Kidney (tissue), 14 donors: ENCODE results near the gene TSPAN12. TPM values are rescaled to one million over a fixed set of nuclear protein-coding genes. Genes with fewer than 3 reads are reported as not detected.
A peak's percentile ranks its signal among the peaks of the same experiment; 100 is the strongest.

ENCODE experiments used
- DNase-seq, 5 donors: peaks; one replicate each; pipeline ENCODE4 v3.0.0-alpha.2; 2013 to 2020
- FAIRE-seq: peaks from 2 replicates; lab custom pipeline; 2012; peaks lifted over from hg19 to GRCh38; lab: Jason Lieb, UNC
- H3K27ac ChIP-seq, 2 donors: one replicate each; pipeline ENCODE4 v1.7.0; 2013; ENCODE audit warnings: low read depth in 2 of 2, low read length in 2 of 2, inconsistent platforms in 1 of 2
- H3K27me3 ChIP-seq: one replicate; pipeline ENCODE4 v1.7.1; 2013; ENCODE audit warnings: low read length, inconsistent platforms; ENCODE audit not compliant: control insufficient read depth, insufficient read depth
- H3K36me3 ChIP-seq, 3 donors: one replicate each; pipeline versions ENCODE4 v1.7.0 to v1.7.1; 2013; ENCODE audit warnings: low read length in 3 of 3, control low read depth in 1 of 3, inconsistent platforms in 1 of 3; ENCODE audit not compliant: insufficient read depth in 3 of 3, control insufficient read depth in 2 of 3
- H3K4me1 ChIP-seq, 3 donors: one replicate each; pipeline versions ENCODE4 v1.7.0 to v1.7.1; 2013; ENCODE audit warnings: low read length in 3 of 3, inconsistent platforms in 1 of 3, low read depth in 1 of 3; ENCODE audit not compliant: control insufficient read depth in 2 of 3, insufficient read depth in 2 of 3
- H3K4me3 ChIP-seq, 3 donors: one replicate each; pipeline versions ENCODE4 v1.7.0 to v1.8.1; 2013; ENCODE audit warnings: low read length in 3 of 3, control low read depth in 1 of 3, inconsistent platforms in 1 of 3
- H3K9ac ChIP-seq, 3 donors: one replicate each; pipeline versions ENCODE4 v1.7.0 to v1.7.1; 2013; ENCODE audit warnings: low read length in 3 of 3, control low read depth in 1 of 3, inconsistent platforms in 1 of 3
- H3K9me3 ChIP-seq, 3 donors: one replicate each; pipeline versions ENCODE4 v1.7.0 to v1.7.1; 2013; ENCODE audit warnings: low read length in 3 of 3, control low read depth in 1 of 3, inconsistent platforms in 1 of 3; ENCODE audit not compliant: control insufficient read depth in 2 of 3, insufficient read depth in 1 of 3
- intact Hi-C: fragments of 100-400 bp; cut with DNase I; formaldehyde crosslinking; loops from one replicate; pipeline ENCODE4 v1.11.1; 2022
- polyA plus RNA-seq: library from polyadenylated mRNA; stranded (reverse); fragments of 350-450 nt; fragmentation: Illumina TruSeq; extraction: RNeasy Lipid Tissue Mini Kit (QIAGEN cat#74804); gene quantifications from one replicate; pipeline ENCODE4 v1.2.3, GENCODE V29; 2014; ENCODE audit warnings: low read depth, low replicate concordance; ENCODE audit not compliant: insufficient read depth
- total RNA-seq: library from RNA; stranded (reverse); fragmentation: NEBNext Ultra II Directional; extraction: Animal tissue kit (Norgen Biotek cat#: 25700); gene quantifications from one replicate; pipeline ENCODE4 v1.2.1, GENCODE V29; 2021
- TF ChIP-seq, protein P1 (sequence below): IDR thresholded peaks from 3 replicates; pipeline ENCODE4 v1.5.1; 2012; ENCODE audit warnings: mild to moderate bottlenecking, moderate library complexity, borderline replicate concordance; ENCODE audit not compliant: insufficient read depth; ENCODE audit errors: extremely low read depth
- donor health status: control.
- donor health status: control.
- donor health status: control.
- donor health status: control.
- donor health status: control.
- donor health status: DM: yes; HTN: yes; CAD: no.
- donor health status: Normal renal cell carcinoma (clear cell type).

Gene TSPAN12
- total and polyA plus RNA-seq, 2 donors from 2014 or later, result 44.2 to 76.5 TPM

DNA sequence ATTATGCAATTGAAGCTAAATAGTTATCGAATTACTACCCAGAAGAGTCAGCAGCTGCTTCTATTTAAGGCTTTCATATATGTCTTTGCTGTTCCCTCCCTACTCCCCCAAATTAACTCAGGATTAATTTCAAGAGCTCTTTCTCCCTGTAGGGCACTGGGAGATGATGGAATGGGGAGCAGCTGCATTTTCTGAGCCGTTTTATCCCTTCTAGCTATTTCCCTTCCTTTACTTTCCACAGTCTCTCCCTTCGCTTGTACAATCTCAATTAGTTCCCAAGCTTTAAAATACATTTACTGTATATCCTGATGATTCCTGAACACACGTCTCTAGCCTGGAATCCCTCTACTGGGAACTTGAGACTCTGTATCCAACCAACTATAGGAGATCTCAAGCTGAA lies 19.8 kb upstream of the TSPAN12 start:
- DNase-seq (no peak), FAIRE-seq (no peak)
- no peaks in the 10 kb centered on the region for H3K9me3 ChIP-seq
- H3K27ac ChIP-seq, result no peak overlapping the region
- no peaks in the 10 kb centered on the region for H3K27me3 ChIP-seq
- intact Hi-C loops, result no loop called here
- H3K9ac ChIP-seq, result no peak overlapping the region
- TF ChIP-seq, protein P1, sequence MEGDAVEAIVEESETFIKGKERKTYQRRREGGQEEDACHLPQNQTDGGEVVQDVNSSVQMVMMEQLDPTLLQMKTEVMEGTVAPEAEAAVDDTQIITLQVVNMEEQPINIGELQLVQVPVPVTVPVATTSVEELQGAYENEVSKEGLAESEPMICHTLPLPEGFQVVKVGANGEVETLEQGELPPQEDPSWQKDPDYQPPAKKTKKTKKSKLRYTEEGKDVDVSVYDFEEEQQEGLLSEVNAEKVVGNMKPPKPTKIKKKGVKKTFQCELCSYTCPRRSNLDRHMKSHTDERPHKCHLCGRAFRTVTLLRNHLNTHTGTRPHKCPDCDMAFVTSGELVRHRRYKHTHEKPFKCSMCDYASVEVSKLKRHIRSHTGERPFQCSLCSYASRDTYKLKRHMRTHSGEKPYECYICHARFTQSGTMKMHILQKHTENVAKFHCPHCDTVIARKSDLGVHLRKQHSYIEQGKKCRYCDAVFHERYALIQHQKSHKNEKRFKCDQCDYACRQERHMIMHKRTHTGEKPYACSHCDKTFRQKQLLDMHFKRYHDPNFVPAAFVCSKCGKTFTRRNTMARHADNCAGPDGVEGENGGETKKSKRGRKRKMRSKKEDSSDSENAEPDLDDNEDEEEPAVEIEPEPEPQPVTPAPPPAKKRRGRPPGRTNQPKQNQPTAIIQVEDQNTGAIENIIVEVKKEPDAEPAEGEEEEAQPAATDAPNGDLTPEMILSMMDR, result no peak
- H3K36me3 ChIP-seq, result no peaks in the 10 kb centered on the region
- H3K4me1 ChIP-seq, result no peaks in the 10 kb centered on the region
- no peak overlapping the region for H3K4me3 ChIP-seq

DNA sequence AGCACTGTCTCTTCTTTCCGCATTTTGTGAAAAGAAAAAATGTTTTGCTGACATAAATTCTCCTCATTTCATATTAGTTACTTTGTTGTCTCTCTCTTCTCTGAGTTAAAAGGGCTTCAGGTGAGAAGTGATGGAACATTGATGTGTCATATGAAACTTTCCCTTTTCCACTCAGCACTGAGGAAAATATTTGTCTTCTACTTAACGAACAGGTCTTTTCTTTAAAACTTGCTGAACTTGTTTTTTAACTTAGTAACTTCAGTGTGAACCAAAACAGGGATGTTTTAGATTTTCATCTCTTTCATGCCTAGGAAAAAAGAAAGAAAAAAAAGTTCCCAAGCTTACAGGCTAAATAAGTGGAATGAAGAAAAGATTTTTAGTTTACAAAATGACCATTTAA lies 19.0 kb upstream of the TSPAN12 start:
- Histone ChIP-seq H3K27me3 (no peaks in the 10 kb centered on the region), H3K27ac (no peak overlapping the region), H3K4me1 (no peaks in the 10 kb centered on the region), H3K4me3 (no peak overlapping the region), H3K9me3 (no peaks in the 10 kb centered on the region), H3K9ac (no peak overlapping the region), H3K36me3 (no peaks in the 10 kb centered on the region)
- TF ChIP-seq, protein P1, result no peak
- intact Hi-C loops, result no loop called here
- FAIRE-seq (peak; percentile 6), DNase-seq (no peak)

DNA sequence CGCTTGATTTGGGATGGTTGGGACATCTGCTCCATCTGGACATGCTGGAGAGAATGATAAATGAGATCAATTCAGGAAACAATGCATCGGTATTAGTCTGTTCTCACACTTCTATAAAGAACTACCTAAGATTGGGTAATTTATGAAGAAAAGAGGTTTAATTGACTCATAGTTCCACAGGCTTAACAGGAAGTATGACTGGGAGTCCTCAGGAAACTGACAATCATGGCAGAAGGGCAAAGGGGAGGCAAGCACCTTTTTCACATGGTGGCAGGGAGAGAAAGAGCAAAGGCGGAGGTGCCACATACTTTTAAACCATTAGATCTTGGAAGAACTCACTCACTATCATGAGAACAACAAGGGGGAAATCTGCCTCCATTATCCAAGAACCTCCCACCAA lies 16.8 kb upstream of the TSPAN12 start:
- intact Hi-C loops, result no loop called here
- no peak overlapping the region for H3K27ac ChIP-seq

More for the DNA sequence above, 16.8 kb upstream of the TSPAN12 start:
- no peak for FAIRE-seq
- H3K9ac ChIP-seq, result no peak overlapping the region
- no peaks in the 10 kb centered on the region for H3K36me3 ChIP-seq
- TF ChIP-seq, protein P1, result no peak
- no peaks in the 10 kb centered on the region for H3K27me3 ChIP-seq
- H3K4me3 ChIP-seq, result no peak overlapping the region
- no peak for DNase-seq
- H3K4me1 ChIP-seq, result no peaks in the 10 kb centered on the region
- H3K9me3 ChIP-seq, result no peaks in the 10 kb centered on the region
